HG03025 (cell line): ENCODE results near the gene SLC25A3.

Experiments
- ATAC-seq: cut with Tn5 transposase; IDR thresholded peaks from one replicate; pipeline ENCODE4 v1.9.1; 2021; ENCODE audit warnings: mild to moderate bottlenecking, moderate library complexity; ENCODE audit not compliant: unreplicated experiment, low FRiP score

SLC25A3 gene

DNA sequence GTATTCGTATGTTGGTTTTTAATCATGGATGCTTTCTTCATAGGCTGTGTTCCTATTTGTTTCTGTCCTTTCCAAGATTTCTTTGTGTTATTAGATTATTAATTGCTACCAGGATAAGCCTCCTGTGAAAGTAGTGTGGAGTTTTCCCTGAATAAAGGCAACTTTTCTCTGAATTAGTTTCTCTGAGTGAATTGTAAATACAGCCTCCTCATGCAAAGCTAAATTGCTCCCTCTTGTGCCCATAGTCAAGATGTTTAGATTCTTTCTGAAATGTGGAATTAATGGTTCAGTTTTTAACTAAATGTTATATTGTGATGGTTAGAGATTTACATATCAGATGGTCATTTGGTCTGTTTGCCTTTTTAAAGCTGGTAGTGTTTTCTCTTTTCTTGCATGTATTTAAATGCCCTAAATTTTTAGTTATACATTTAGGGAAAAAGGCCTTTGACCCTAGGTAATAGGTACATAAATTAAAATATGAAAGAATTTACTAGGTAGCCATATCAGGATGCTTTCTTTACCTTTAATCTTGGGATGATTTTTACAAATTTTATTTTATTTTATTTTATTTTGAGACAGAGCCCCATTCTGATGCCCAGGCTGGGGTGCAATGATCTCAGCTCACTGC is 60.5 kb downstream of the SLC25A3 start:
- no peak for ATAC-seq
